Breast epithelium (tissue), 3 donors: ENCODE data around the gene FGA.

Source experiments
- POLR2A ChIP-seq: fragments of 450-650 bp; IDR thresholded peaks from one replicate; pipeline ENCODE4 v1.6.1; 2016; ENCODE audit warnings: antibody characterized with exemption, mild to moderate bottlenecking, moderate library complexity
- TF ChIP-seq, protein P1 (sequence below), 3 donors: fragments of 450-650 bp; IDR thresholded peaks; one replicate each; pipeline ENCODE4 v1.5.1; 2016 to 2017; ENCODE audit warnings: antibody characterized with exemption in 3 of 3, mild to moderate bottlenecking in 3 of 3, moderate library complexity in 3 of 3

DNA sequence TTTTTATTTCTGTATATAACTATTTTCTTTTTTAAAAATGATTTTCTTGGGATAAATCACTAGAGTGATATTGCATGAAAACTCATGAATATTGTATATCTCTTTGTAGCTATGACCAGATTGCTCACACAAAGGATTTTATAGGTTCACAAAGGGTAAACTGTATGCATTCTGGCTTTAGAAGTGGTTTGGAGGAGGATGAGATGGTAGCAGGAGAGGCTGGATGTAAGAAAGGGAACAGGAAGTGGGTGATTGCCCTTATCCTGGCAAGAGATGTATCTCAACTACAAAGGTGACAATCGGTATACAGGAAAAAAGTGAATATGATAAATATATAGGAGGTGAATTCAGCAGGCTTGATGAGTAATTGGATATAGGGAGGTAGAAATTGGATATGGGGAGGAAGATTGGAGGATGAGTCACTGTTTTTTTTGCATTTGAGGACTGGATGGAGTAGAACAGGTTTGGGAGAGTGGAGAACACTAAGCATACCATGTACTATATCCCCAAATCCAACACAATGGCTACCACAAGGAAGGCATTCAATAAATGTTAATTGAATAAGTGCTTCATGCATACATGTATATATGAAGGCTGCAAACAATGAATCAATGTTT lies 12.0 kb upstream of the FGA start:
- TF ChIP-seq, protein P1, sequence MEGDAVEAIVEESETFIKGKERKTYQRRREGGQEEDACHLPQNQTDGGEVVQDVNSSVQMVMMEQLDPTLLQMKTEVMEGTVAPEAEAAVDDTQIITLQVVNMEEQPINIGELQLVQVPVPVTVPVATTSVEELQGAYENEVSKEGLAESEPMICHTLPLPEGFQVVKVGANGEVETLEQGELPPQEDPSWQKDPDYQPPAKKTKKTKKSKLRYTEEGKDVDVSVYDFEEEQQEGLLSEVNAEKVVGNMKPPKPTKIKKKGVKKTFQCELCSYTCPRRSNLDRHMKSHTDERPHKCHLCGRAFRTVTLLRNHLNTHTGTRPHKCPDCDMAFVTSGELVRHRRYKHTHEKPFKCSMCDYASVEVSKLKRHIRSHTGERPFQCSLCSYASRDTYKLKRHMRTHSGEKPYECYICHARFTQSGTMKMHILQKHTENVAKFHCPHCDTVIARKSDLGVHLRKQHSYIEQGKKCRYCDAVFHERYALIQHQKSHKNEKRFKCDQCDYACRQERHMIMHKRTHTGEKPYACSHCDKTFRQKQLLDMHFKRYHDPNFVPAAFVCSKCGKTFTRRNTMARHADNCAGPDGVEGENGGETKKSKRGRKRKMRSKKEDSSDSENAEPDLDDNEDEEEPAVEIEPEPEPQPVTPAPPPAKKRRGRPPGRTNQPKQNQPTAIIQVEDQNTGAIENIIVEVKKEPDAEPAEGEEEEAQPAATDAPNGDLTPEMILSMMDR (IDR thresholded peaks at IDR 0.05): no peak
- no peak for TF ChIP-seq POLR2A
